ENCODE data around the gene GLYAT.

DNA sequence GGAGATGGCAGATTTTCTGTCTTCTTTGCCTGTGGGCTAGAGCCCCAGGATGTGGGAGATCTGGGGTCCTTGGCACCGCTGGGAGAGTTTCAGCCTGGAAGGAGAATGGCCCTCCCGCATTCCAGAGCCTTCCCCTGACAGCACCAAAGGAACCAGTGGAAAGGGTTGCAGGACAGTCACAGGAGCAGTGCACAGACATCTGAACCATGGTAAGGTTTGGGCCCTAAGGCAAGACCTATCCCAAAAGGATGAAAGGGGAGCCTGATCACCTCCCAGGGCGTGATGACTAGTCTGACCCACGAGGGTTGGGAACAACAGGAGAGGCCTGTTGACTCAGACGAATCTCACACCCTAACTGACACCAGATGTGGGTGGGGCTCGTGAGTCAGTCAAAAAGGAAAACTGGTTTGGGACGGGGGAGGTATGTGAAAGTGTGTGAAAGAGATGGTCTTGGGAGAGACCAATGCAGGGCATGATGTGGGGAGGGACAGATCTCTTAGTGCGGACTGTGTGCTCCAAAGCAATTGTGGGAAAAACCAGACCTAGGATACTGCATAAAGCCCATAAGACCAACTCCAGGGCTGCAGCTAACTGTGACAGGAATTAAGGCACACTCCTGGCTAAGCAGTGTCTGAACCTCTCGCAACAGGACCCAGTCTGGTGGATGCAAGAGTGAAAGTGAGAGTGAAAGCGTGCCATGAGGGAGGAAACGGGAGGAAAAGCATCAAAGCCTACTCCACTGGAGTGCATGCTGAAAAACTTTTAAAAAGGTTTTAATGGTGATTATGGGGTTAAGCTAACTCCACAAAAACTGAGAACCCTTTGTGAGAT lies 39.1 kb upstream of the GLYAT start:
- TF ChIP-seq, protein P1, sequence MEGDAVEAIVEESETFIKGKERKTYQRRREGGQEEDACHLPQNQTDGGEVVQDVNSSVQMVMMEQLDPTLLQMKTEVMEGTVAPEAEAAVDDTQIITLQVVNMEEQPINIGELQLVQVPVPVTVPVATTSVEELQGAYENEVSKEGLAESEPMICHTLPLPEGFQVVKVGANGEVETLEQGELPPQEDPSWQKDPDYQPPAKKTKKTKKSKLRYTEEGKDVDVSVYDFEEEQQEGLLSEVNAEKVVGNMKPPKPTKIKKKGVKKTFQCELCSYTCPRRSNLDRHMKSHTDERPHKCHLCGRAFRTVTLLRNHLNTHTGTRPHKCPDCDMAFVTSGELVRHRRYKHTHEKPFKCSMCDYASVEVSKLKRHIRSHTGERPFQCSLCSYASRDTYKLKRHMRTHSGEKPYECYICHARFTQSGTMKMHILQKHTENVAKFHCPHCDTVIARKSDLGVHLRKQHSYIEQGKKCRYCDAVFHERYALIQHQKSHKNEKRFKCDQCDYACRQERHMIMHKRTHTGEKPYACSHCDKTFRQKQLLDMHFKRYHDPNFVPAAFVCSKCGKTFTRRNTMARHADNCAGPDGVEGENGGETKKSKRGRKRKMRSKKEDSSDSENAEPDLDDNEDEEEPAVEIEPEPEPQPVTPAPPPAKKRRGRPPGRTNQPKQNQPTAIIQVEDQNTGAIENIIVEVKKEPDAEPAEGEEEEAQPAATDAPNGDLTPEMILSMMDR (conservative IDR thresholded peaks at IDR 0.05; ENCODE audit: low read depth in 2 of 2): no peak
- TF ChIP-seq EZH2 (IDR thresholded peaks at IDR 0.05; ENCODE audit: low read depth, unreplicated experiment) (no peak), EZH2phosphoT487 (IDR thresholded peaks at IDR 0.05; ENCODE audit: unreplicated experiment) (no peak), POLR2AphosphoS5 (IDR thresholded peaks at IDR 0.05; ENCODE audit: low read depth) (no peak), CREB1 (CRISPR knock-in tag; IDR thresholded peaks at IDR 0.05; ENCODE audit: low read depth) (no peak), JUNB (IDR thresholded peaks at IDR 0.05; ENCODE audit: unreplicated experiment) (no peak), ZNF114 (CRISPR knock-in tag; IDR thresholded peaks at IDR 0.05) (no peak), NANOG (IDR thresholded peaks at IDR 0.05; ENCODE audit: borderline replicate concordance) (no peak)
- TF ChIP-seq, protein P2, sequence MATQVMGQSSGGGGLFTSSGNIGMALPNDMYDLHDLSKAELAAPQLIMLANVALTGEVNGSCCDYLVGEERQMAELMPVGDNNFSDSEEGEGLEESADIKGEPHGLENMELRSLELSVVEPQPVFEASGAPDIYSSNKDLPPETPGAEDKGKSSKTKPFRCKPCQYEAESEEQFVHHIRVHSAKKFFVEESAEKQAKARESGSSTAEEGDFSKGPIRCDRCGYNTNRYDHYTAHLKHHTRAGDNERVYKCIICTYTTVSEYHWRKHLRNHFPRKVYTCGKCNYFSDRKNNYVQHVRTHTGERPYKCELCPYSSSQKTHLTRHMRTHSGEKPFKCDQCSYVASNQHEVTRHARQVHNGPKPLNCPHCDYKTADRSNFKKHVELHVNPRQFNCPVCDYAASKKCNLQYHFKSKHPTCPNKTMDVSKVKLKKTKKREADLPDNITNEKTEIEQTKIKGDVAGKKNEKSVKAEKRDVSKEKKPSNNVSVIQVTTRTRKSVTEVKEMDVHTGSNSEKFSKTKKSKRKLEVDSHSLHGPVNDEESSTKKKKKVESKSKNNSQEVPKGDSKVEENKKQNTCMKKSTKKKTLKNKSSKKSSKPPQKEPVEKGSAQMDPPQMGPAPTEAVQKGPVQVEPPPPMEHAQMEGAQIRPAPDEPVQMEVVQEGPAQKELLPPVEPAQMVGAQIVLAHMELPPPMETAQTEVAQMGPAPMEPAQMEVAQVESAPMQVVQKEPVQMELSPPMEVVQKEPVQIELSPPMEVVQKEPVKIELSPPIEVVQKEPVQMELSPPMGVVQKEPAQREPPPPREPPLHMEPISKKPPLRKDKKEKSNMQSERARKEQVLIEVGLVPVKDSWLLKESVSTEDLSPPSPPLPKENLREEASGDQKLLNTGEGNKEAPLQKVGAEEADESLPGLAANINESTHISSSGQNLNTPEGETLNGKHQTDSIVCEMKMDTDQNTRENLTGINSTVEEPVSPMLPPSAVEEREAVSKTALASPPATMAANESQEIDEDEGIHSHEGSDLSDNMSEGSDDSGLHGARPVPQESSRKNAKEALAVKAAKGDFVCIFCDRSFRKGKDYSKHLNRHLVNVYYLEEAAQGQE (IDR thresholded peaks at IDR 0.05; ENCODE audit: unreplicated experiment): no peak
- TF ChIP-seq, protein P3, sequence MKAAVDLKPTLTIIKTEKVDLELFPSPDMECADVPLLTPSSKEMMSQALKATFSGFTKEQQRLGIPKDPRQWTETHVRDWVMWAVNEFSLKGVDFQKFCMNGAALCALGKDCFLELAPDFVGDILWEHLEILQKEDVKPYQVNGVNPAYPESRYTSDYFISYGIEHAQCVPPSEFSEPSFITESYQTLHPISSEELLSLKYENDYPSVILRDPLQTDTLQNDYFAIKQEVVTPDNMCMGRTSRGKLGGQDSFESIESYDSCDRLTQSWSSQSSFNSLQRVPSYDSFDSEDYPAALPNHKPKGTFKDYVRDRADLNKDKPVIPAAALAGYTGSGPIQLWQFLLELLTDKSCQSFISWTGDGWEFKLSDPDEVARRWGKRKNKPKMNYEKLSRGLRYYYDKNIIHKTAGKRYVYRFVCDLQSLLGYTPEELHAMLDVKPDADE (IDR thresholded peaks at IDR 0.05): no peak

Data from GM23338 (cell line).